ENCODE measurements around the gene KCNH1. TPM values are rescaled to one million over a fixed set of nuclear protein-coding genes. Genes with fewer than 3 reads are reported as not detected.

KCNH1 gene
- total RNA-seq, 4 donors from 2014 or later, result 0.24 to 1.6 TPM; not detected in 2

- no peak for DNase-seq (ENCODE audit: low spot score)
- TF ChIP-seq, protein P1, sequence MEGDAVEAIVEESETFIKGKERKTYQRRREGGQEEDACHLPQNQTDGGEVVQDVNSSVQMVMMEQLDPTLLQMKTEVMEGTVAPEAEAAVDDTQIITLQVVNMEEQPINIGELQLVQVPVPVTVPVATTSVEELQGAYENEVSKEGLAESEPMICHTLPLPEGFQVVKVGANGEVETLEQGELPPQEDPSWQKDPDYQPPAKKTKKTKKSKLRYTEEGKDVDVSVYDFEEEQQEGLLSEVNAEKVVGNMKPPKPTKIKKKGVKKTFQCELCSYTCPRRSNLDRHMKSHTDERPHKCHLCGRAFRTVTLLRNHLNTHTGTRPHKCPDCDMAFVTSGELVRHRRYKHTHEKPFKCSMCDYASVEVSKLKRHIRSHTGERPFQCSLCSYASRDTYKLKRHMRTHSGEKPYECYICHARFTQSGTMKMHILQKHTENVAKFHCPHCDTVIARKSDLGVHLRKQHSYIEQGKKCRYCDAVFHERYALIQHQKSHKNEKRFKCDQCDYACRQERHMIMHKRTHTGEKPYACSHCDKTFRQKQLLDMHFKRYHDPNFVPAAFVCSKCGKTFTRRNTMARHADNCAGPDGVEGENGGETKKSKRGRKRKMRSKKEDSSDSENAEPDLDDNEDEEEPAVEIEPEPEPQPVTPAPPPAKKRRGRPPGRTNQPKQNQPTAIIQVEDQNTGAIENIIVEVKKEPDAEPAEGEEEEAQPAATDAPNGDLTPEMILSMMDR (IDR thresholded peaks at IDR 0.05), result no peak
- no peak for ATAC-seq (ENCODE audit: low FRiP score)
These were observed 99.9 kb downstream of the KCNH1 start for GRCh38 chr1:211033921-211034525.

GRCh38 chr1:211024901-211025300 is 109.0 kb downstream of the KCNH1 start:
- DNase-seq (ENCODE audit: low spot score) (no peak), ATAC-seq (ENCODE audit: low FRiP score) (no peak)
- TF ChIP-seq, protein P1 (IDR thresholded peaks at IDR 0.05), result no peak

DNA sequence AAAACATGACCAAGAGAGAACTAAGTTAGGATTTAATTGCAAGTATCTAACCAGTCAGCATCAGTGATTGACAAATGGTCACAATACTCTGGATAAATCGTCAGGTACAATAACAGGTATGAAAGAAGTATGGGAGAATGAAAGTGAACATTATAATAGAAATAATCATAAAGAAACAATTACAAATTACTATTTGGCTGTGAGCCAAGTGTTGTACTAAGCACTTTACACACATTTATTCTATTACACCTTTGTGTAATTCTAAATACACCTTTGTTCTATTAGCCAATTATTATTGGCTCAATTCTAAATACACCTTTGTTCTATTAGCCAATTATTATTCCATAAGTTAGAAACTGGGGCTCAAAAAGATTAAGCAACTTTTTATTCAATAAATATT is 114.7 kb downstream of the KCNH1 start:
- TF ChIP-seq, protein P1 (IDR thresholded peaks at IDR 0.05), result no peak
- DNase-seq (ENCODE audit: low spot score) (no peak), ATAC-seq (ENCODE audit: low FRiP score) (no peak)

DNA sequence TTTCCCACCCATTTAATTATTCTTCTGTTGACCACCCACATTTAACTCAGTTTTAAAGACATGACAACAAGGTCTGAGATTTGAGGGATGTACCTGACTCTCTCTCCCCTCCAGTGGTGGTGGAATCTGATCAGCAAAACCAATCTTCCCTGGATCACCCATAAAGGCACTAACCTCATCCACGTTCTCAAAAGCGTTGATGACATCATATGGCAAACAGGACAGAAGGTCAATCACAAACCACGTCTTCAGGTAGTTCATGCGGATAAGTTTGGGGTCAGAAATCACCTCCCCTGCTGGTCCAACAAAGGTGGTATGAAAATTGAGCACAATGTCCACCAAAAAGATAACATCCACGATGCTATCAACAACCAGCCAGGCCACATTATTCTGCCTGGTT is 115.3 kb downstream of the KCNH1 start:
- no peak for DNase-seq (ENCODE audit: low spot score)
- TF ChIP-seq, protein P1 (IDR thresholded peaks at IDR 0.05), result no peak
- no peak for ATAC-seq (ENCODE audit: low FRiP score)

GRCh38 chr1:211017075-211017718 is 116.8 kb downstream of the KCNH1 start:
- ATAC-seq (ENCODE audit: low FRiP score), result no peak
- TF ChIP-seq, protein P1 (IDR thresholded peaks at IDR 0.05), result no peak

DNA sequence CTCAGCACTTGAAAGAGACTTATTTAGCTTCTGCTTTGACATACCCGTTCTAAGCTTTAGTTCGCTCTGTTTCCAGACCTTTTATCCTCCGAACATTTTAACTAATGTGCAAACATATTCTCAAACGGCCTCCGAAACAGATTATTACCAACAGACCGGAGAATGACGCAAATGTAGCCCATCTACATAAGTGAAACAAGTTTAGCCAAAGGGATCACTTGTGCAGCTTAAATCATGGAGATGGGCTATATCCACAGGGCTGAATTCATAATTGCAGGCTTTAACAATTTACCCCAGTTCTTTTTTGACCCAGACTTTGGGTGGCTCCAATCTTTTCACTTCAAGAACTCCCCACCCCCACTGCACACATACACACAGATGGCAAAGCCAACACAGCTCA is 119.7 kb downstream of the KCNH1 start:
- TF ChIP-seq, protein P1 (IDR thresholded peaks at IDR 0.05), result no peak
- ATAC-seq (ENCODE audit: low FRiP score), result no peak
- no peak for DNase-seq (ENCODE audit: low spot score)

More at GRCh38 chr1:211017075-211017718, 116.8 kb downstream of the KCNH1 start:
- DNase-seq (ENCODE audit: low spot score), result no peak
